ENCODE results near the gene CD86. TPM values are rescaled to one million over a fixed set of nuclear protein-coding genes. Genes with fewer than 3 reads are reported as not detected.
A peak's percentile ranks its signal among the peaks of the same experiment; 100 is the strongest.

Gene CD86
- total RNA-seq, 6 donors from 2014 or later = 4.2 to 27.8 (median 14.4) TPM

DNA sequence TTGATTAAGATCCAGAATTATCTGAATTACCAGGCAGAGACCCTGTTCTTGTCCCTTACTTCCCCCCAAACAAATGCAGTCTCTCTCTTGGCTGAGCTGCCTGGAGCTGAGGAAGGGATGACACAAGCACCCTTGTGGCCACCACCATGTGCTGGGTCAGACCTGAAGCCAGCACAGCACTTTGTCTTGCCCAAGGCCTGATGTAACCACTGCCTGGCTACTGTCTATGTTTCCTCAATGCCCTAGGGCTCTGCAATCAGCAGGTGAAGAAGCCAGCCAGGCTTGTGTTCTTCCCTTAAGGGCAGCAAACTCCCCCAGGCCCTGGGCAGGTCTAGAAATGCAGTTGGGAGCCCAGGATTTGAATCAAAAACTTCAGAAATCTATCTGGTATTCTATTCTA is 112.5 kb downstream of the CD86 start:
- DNase-seq (peak in 1 of 2 donors; percentile 26), ATAC-seq (ENCODE audit: low FRiP score in 2 of 2) (no peak)
- H3K4me1 ChIP-seq = no peaks in the 10 kb centered on the region
- H3K9me3 ChIP-seq = no peaks in the 10 kb centered on the region
- no peaks in the 10 kb centered on the region for H3K27me3 ChIP-seq
- TF ChIP-seq EP300 (IDR thresholded peaks at IDR 0.05) (no peak), POLR2AphosphoS5 (IDR thresholded peaks at IDR 0.05) (no peak), POLR2A (IDR thresholded peaks at IDR 0.05) (no peak)
- TF ChIP-seq, protein P1, sequence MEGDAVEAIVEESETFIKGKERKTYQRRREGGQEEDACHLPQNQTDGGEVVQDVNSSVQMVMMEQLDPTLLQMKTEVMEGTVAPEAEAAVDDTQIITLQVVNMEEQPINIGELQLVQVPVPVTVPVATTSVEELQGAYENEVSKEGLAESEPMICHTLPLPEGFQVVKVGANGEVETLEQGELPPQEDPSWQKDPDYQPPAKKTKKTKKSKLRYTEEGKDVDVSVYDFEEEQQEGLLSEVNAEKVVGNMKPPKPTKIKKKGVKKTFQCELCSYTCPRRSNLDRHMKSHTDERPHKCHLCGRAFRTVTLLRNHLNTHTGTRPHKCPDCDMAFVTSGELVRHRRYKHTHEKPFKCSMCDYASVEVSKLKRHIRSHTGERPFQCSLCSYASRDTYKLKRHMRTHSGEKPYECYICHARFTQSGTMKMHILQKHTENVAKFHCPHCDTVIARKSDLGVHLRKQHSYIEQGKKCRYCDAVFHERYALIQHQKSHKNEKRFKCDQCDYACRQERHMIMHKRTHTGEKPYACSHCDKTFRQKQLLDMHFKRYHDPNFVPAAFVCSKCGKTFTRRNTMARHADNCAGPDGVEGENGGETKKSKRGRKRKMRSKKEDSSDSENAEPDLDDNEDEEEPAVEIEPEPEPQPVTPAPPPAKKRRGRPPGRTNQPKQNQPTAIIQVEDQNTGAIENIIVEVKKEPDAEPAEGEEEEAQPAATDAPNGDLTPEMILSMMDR (IDR thresholded peaks at IDR 0.05) = no peak
- no peak overlapping the region for H3K27ac ChIP-seq
- H3K36me3 ChIP-seq = no peaks in the 10 kb centered on the region
- no peak overlapping the region for H3K4me3 ChIP-seq

- Histone ChIP-seq H3K27me3 (no peaks in the 10 kb centered on the region), H3K4me1 (no peaks in the 10 kb centered on the region), H3K27ac (no peak overlapping the region), H3K9me3 (peaks cover 0 to 3% (median 0%) of the 10 kb centered on the region in 4 donors), H3K36me3 (no peaks in the 10 kb centered on the region), H3K4me3 (no peak overlapping the region)
- 80 to 87% methylated on average over 3 of the region's 3 CpGs for WGBS, 2 donors
- no peak for DNase-seq
- TF ChIP-seq POLR2A (IDR thresholded peaks at IDR 0.05) (no peak), POLR2AphosphoS5 (IDR thresholded peaks at IDR 0.05) (no peak), EP300 (IDR thresholded peaks at IDR 0.05) (no peak)
- TF ChIP-seq, protein P1 (IDR thresholded peaks at IDR 0.05) = no peak
- no peak for ATAC-seq (ENCODE audit: low FRiP score in 2 of 2)
These were observed 112.9 kb downstream of the CD86 start for GRCh38 chr3:122168044-122168443.

- Histone ChIP-seq H3K9me3 (peaks cover 0 to 8% (median 0%) of the 10 kb centered on the region in 4 donors), H3K4me3 (no peak overlapping the region), H3K36me3 (no peaks in the 10 kb centered on the region), H3K27me3 (no peaks in the 10 kb centered on the region), H3K27ac (no peak overlapping the region), H3K4me1 (no peaks in the 10 kb centered on the region)
- no peak for TF ChIP-seq EP300 (IDR thresholded peaks at IDR 0.05)
- no peak for TF ChIP-seq POLR2A (IDR thresholded peaks at IDR 0.05)
- TF ChIP-seq POLR2AphosphoS5 (IDR thresholded peaks at IDR 0.05) = no peak
- TF ChIP-seq, protein P1 (IDR thresholded peaks at IDR 0.05) = no peak
- WGBS, 2 donors = 70 to 74% methylated on average over 3 of the region's 3 CpGs
- DNase-seq (no peak), ATAC-seq (ENCODE audit: low FRiP score in 2 of 2) (no peak)
These were observed 114.7 kb downstream of the CD86 start for GRCh38 chr3:122169911-122170310.

Small RNA genes lying within 50 kb of the gene (small RNA-seq; reads per million reads assigned to genes)
- gene RF00019 = 0 reads per million in 4 donors

Other genes with a start within 250 kb of the CD86 start
- 10 to 100 TPM; 11.4 to 43.1 (median 19.8) TPM for gene IQCB1, start 220.3 kb upstream of the CD86 start, total RNA-seq
- 10 to 100 TPM in 2 of 6 donors, 1 to 10 TPM in 4; 3.1 to 12.8 (median 7.4) TPM for gene EAF2, start 220.2 kb upstream of the CD86 start, total RNA-seq
- 10 to 100 TPM; 25.1 to 72.4 (median 40.8) TPM for gene SLC15A2, start 161.0 kb upstream of the CD86 start, total RNA-seq
- gene ILDR1, start 33.1 kb upstream of the CD86 start, total RNA-seq = 1 to 10 TPM; 1.0 to 7.8 (median 6.4) TPM
- under 1 TPM in 1 of 6 donors, not detected in 5; 0.10 TPM for gene CASR, start 128.3 kb downstream of the CD86 start, total RNA-seq